Muscle layer of colon (tissue), 2 donors: ENCODE measurements around the gene ATP13A3.

Experiments used
- H3K27ac ChIP-seq: one replicate; pipeline ENCODE4 v1.7.0; 2013; ENCODE audit warnings: low read depth, mild to moderate bottlenecking, low read length, moderate library complexity
- H3K27me3 ChIP-seq, 2 donors: one replicate each; pipeline ENCODE4 v1.7.0; 2013; ENCODE audit warnings: low read length in 2 of 2, mild to moderate bottlenecking in 2 of 2; ENCODE audit not compliant: insufficient read depth in 2 of 2, control insufficient read depth in 1 of 2
- H3K36me3 ChIP-seq: one replicate; pipeline ENCODE4 v1.7.0; 2013; ENCODE audit warnings: mild to moderate bottlenecking, low read length; ENCODE audit not compliant: insufficient read depth
- H3K4me1 ChIP-seq: one replicate; pipeline ENCODE4 v1.7.0; 2013; ENCODE audit warnings: mild to moderate bottlenecking, low read length; ENCODE audit not compliant: insufficient read depth
- H3K4me3 ChIP-seq, 2 donors: one replicate each; pipeline ENCODE4 v1.7.0; 2013; ENCODE audit warnings: low read length in 2 of 2, low read depth in 1 of 2, mild to moderate bottlenecking in 1 of 2, moderate library complexity in 1 of 2
- H3K9ac ChIP-seq: one replicate; pipeline ENCODE4 v1.7.0; 2013; ENCODE audit warnings: low read length
- H3K9me3 ChIP-seq: one replicate; pipeline ENCODE4 v1.7.0; 2013; ENCODE audit warnings: mild to moderate bottlenecking, low read length
- donor health status: abdominal sarcoma.
- donor health status: Adenocarcinoma of cecum.

The ATP13A3 gene

DNA sequence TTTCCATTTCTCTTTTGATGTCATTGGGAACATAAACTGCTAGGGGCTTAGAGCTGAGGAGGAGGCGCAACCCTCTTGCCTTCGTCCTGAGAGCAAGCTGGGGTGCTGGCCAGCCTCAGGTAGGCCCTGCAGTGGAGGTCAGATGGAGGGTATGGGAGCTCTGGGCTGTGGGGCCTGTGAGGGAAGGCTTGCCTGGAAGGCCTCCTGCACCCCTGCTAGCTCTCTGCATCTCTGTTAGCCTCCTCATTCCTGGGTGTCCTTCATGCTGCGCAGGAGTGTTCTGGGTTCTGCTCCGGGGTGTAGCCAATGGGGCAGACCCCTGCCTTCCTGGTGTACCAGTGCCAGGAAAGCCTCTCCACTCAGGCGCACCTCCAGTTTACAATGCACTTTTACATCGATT lies 99.5 kb downstream of the ATP13A3 start:
- H3K27ac ChIP-seq = no peak overlapping the region
- H3K27me3 ChIP-seq = no peaks in the 10 kb centered on the region
- no peak overlapping the region for H3K4me3 ChIP-seq
- H3K4me1 ChIP-seq = no peaks in the 10 kb centered on the region
- no peaks in the 10 kb centered on the region for H3K36me3 ChIP-seq
- H3K9me3 ChIP-seq = no peaks in the 10 kb centered on the region
- H3K9ac ChIP-seq = no peak overlapping the region

DNA sequence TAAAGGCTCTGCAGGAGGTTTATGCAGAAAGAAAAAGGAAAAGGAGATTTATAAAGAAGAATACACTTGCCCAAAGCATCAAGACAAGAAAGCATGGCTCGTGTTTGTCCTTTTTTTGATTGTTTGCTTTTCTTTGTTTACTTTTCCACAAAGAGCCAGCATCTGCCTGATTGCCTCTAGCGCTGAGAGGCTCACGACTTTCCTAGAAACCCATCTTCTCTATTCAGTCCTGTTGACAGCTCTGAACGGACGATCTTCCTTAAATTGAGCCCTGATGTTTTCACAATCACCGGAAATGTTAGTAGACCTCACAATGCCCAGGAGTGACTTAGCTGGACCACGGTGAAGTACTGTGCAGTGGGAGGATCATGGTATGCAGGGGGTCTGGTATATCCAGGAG lies 100.2 kb downstream of the ATP13A3 start:
- no peak overlapping the region for H3K27ac ChIP-seq
- H3K4me3 ChIP-seq = no peak overlapping the region
- H3K4me1 ChIP-seq = no peaks in the 10 kb centered on the region
- no peaks in the 10 kb centered on the region for H3K36me3 ChIP-seq
- H3K9ac ChIP-seq = no peak overlapping the region
- no peaks in the 10 kb centered on the region for H3K27me3 ChIP-seq
- H3K9me3 ChIP-seq = no peaks in the 10 kb centered on the region

DNA sequence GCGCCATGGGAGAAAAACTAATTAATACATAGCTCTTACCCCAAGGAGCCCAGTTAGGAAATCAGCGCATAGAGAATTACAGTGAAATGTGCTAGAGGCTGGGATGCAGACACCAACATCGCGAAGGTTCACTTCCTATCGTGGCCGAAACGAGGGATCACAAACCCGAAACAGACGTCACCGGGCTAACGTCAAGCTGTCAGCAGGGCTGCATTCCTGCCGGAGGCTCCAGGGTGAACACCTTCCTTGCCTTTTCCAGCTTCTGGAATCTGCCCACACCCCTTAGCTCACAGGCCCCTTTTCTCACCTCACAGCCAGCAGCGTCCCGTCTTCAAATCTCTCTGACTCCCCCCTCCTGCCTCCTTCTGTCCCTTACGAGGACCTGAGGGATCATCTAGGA lies 100.7 kb downstream of the ATP13A3 start:
- Histone ChIP-seq H3K9me3 (no peaks in the 10 kb centered on the region), H3K4me1 (no peaks in the 10 kb centered on the region), H3K36me3 (no peaks in the 10 kb centered on the region), H3K4me3 (no peak overlapping the region), H3K27me3 (no peaks in the 10 kb centered on the region), H3K9ac (no peak overlapping the region), H3K27ac (no peak overlapping the region)

DNA sequence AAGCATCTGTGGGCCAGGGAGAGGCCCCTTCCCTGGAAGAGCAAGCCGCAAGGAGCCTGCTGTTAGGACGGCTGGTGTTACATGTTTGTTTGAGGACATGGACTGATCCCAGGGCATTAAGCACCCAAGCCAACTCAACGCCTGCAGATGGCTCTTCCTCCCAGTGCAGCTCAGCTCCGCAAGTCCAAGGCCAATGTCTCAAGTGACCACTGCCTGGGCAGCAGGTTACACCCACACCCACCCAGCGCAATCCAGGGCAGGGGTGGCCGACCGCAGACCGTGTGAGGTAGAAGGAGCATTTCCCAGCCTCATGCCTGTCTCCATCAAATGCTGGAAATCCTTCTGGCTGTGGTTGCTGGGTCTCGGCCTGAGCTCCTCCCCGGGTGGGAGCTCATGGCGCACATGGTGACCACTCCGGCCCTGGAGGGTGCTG lies 102.2 kb downstream of the ATP13A3 start:
- no peak overlapping the region for H3K27ac ChIP-seq
- no peaks in the 10 kb centered on the region for H3K27me3 ChIP-seq
- no peaks in the 10 kb centered on the region for H3K4me1 ChIP-seq

DNA sequence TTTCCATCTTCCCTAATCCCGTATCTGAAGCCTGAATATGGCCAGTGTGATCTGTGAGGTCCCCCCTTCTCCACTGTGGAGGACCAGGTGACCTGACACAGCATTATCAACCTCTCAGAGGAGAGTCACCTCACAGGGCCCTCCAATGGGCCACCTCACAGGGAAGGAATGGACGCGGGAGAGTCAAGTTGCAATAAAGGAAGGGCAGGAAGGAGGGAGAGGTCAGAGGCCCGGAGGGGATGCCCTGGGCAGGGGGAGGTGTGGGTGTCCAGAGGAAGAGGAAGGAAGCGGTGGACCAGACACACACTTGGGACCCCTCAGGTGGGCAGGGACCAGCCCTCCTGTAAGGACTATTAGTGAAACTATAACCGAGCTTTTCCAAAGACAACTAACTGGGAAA lies 102.6 kb downstream of the ATP13A3 start:
- Histone ChIP-seq H3K4me3 (no peak overlapping the region), H3K9me3 (no peaks in the 10 kb centered on the region), H3K4me1 (no peaks in the 10 kb centered on the region), H3K27ac (no peak overlapping the region), H3K36me3 (no peaks in the 10 kb centered on the region), H3K27me3 (no peaks in the 10 kb centered on the region), H3K9ac (no peak overlapping the region)

More for the DNA sequence above, 102.2 kb downstream of the ATP13A3 start:
- Histone ChIP-seq H3K9me3 (no peaks in the 10 kb centered on the region), H3K4me3 (no peak overlapping the region), H3K9ac (no peak overlapping the region), H3K36me3 (no peaks in the 10 kb centered on the region)

DNA sequence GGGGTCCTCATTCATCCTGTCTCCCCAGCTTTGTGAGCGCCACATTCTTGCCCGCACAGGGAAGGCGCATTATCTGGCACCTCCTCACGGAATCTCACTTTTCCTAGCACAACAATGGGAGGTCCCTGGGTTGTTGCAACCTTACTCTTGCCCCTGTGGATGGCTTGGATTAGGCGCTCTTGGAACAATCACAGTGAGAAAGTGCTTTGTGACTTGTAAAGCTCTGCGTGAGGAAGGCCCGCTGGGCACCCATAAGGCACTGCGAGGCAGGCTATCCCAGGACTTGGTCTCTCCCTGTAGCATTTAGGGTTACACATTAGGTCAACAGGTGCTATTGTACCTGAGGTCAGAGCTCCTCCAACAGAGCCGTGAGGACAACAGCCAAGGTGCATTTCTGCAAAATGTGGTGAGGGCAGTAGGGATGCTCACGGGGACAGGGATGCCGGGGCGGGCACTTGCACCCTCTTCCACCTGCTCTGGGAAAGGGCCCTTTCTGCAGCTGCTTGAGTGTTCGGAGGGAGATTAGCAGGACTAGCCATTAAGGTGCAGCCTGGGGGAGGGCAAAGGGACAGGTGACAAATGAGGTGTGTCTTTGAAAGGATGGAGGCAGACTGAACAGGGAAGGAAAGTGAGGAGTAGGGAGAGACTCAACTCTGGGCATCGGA lies 103.4 kb downstream of the ATP13A3 start:
- Histone ChIP-seq H3K9ac (no peak overlapping the region), H3K9me3 (no peaks in the 10 kb centered on the region), H3K27me3 (no peaks in the 10 kb centered on the region), H3K4me1 (no peaks in the 10 kb centered on the region), H3K36me3 (no peaks in the 10 kb centered on the region), H3K4me3 (no peak overlapping the region), H3K27ac (no peak overlapping the region)

DNA sequence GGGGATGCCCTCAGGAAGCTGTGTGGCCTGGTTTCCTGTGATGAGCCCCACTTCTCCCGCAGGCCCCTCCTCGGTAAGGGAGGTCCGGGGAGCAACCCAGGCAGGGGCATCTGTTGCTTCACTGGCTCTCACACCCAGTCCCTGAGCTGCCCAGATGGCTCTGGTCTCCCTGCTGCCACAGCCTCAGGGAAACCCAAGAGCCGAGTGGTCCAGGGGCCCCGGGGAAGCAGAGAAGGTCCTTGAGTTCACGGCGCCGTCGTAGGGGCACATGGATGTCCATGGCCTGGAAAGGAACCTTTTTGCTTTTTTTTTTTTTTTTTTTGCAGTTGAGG lies 103.9 kb downstream of the ATP13A3 start:
- Histone ChIP-seq H3K27me3 (no peaks in the 10 kb centered on the region), H3K9ac (no peak overlapping the region), H3K4me3 (no peak overlapping the region), H3K36me3 (no peaks in the 10 kb centered on the region), H3K4me1 (no peaks in the 10 kb centered on the region), H3K27ac (no peak overlapping the region), H3K9me3 (no peaks in the 10 kb centered on the region)

DNA sequence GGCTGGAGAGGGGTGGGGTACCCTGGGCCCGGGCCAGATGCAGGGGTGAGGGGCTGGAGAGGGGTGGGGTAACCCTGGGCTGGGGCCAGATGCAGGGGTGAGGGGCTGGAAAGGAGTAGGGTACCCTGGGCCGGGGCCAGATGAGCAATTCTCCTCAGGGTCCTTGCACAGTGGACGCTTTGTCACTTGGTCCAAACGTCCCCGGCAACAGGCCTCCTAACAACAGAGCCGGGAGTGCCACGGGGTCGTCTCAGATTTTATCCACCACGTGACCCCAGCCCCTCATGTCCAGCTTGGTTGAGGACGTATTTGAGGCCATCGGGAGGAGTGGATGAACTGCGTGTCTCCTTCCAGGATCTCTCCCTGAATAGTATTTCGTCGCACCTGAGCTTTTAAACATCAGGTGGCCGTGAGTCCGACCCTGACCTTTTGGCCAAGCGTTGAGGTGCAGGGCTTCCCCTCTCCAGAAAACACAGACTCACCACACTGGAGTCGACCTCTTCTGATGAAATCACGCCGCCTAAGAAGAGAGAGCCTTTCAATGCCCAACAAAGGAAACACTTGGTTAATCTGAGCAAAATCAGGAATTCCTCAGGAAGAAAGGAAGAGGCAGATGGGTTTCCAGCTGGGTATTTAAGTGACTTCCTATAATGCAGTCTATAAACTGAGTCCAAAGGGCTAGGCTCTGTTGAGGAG lies 104.5 kb downstream of the ATP13A3 start:
- Histone ChIP-seq H3K27ac (no peak overlapping the region), H3K4me1 (no peaks in the 10 kb centered on the region), H3K9ac (no peak overlapping the region), H3K36me3 (no peaks in the 10 kb centered on the region), H3K27me3 (no peaks in the 10 kb centered on the region), H3K9me3 (no peaks in the 10 kb centered on the region), H3K4me3 (no peak overlapping the region)

DNA sequence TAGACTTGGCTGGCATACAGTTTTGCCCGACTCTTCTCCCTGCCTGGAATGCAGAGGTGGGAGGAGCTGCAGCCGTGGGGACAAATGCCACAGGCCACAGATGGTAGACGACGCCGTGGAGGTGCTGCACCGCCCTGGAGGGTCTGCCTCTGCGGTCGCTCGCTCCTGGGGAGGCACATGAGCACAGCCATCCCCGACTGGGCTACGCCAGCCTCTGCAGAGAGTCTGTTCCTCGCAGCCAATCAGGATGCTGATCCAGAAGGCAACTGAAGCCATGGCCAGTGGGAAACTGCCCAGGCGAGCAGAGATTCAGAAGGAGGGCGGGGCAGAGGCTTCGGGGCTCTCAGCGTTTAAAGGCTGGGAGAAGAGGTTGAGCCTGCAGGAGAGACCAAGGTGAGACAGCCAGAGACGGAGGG lies 105.3 kb downstream of the ATP13A3 start:
- Histone ChIP-seq H3K4me1 (no peaks in the 10 kb centered on the region), H3K27me3 (no peaks in the 10 kb centered on the region), H3K36me3 (no peaks in the 10 kb centered on the region), H3K27ac (no peak overlapping the region), H3K4me3 (no peak overlapping the region), H3K9ac (no peak overlapping the region), H3K9me3 (no peaks in the 10 kb centered on the region)

DNA sequence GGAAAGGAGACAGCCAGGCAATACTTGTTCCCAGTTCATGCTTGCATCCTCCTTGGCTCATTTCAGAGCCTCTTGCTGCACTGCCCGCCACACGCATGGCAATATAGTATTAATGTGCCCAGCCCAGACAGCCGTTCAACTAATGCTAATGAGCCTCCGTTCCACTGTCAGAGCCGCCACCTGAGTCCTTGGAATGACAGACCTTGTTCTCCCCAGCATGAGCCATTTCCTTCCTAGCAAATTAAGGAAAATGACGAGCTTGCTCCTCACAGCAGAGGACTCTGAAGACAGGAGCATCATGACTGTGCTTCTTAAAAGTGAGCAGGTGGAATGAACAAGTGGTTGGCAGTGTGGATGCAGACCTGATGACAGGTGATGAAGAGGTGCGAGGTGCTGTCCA lies 106.5 kb downstream of the ATP13A3 start:
- H3K27me3 ChIP-seq = no peaks in the 10 kb centered on the region
- H3K27ac ChIP-seq = no peak overlapping the region
- H3K4me3 ChIP-seq = no peak overlapping the region
- H3K4me1 ChIP-seq = no peaks in the 10 kb centered on the region
- H3K36me3 ChIP-seq = no peaks in the 10 kb centered on the region
- H3K9ac ChIP-seq = no peak overlapping the region
- H3K9me3 ChIP-seq = no peaks in the 10 kb centered on the region

DNA sequence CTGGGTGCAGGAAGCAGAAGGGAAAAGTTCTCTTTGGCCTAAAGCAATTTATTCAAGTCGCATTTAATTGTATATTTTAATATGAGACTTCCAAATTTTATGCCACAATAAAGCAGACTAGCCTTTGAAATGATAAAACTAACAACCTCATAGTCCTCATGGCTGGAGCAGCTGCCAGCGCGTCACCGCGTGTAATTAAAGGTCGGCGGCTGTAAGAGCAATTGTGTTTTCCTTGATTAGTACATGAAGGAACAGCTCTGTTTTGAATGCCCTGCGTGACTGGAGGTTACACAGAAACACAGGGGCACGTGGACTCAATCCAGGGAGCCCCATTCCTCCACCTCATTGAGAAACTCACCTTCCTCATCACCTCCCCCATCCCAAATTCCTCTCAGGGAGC lies 107.2 kb downstream of the ATP13A3 start:
- H3K27me3 ChIP-seq = peaks cover 0 to 4% of the 10 kb centered on the region in 2 donors
- no peaks in the 10 kb centered on the region for H3K9me3 ChIP-seq
- no peaks in the 10 kb centered on the region for H3K36me3 ChIP-seq
- H3K27ac ChIP-seq = no peak overlapping the region
- no peak overlapping the region for H3K9ac ChIP-seq
- no peak overlapping the region for H3K4me3 ChIP-seq
- no peaks in the 10 kb centered on the region for H3K4me1 ChIP-seq

DNA sequence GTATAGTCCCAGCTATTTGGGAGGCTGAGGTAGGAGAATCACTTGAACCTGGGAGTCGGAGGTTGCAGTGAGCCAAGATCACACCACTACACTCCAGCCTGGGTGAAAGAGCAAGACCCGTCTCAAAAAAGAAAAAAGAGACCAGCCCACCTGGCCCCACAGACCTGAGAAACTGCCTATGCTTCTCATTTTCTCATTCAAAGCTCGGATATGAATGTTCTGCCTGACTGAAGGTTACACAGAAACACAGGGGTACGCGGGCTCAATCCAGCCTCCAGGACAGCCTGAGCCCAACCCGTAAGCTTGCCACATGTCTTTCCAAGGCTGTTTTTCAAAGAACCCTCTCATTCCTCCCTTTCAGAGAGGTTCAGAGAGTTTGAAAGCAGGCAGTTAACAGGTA lies 107.6 kb downstream of the ATP13A3 start:
- H3K4me3 ChIP-seq = no peak overlapping the region
- H3K36me3 ChIP-seq = no peaks in the 10 kb centered on the region
- H3K9me3 ChIP-seq = no peaks in the 10 kb centered on the region
- H3K4me1 ChIP-seq = no peaks in the 10 kb centered on the region
- H3K27ac ChIP-seq = no peak overlapping the region
- peaks cover 0 to 4% of the 10 kb centered on the region in 2 donors for H3K27me3 ChIP-seq
- no peak overlapping the region for H3K9ac ChIP-seq
